Natural killer cell (primary cell): Measurements from ENCODE around the gene TAF1B. TPM values are rescaled to one million over a fixed set of nuclear protein-coding genes. Genes with fewer than 3 reads are reported as not detected.

ENCODE experiments used
- ATAC-seq, 3 donors: fragments of 150-1000 bp in 2 of 3; fragments of 200-7000 bp in 1 of 3; cut with Tn5 transposase; 1 replicate in 1 of 3; 2 replicates in 2 of 3; pipeline ENCODE4 v1.10.0; 2021; ENCODE audit warnings: mild to moderate bottlenecking in 2 of 3, moderate library complexity in 2 of 3
- DNase-seq, 2 donors: peaks; one replicate each; pipeline versions ENCODE4 v3.0.0 to v3.0.0-alpha.2; 2013 to 2021; ENCODE audit warnings: mixed read lengths in 1 of 2
- H3K27ac ChIP-seq: one replicate; pipeline ENCODE4 v1.5.1; 2013; ENCODE audit warnings: mild to moderate bottlenecking, low read length
- H3K27me3 ChIP-seq: one replicate; pipeline ENCODE4 v1.6.1; 2013; ENCODE audit warnings: low read length; ENCODE audit not compliant: control insufficient read depth, insufficient read depth
- H3K36me3 ChIP-seq: one replicate; pipeline ENCODE4 v1.6.1; 2013; ENCODE audit warnings: low read length; ENCODE audit not compliant: control insufficient read depth, insufficient read depth
- H3K4me1 ChIP-seq: one replicate; pipeline ENCODE4 v1.6.1; 2013; ENCODE audit warnings: low read length; ENCODE audit not compliant: control insufficient read depth, insufficient read depth
- H3K4me3 ChIP-seq: one replicate; pipeline ENCODE4 v1.5.1; 2013; ENCODE audit warnings: low read length
- H3K9me3 ChIP-seq: one replicate; pipeline ENCODE4 v1.6.1; 2013; ENCODE audit warnings: low read length; ENCODE audit not compliant: control insufficient read depth, insufficient read depth
- H3K27ac Mint-ChIP-seq, 2 donors: one replicate each; pipeline ENCODE4 v1.8.0; 2022; ENCODE audit warnings: mild to moderate bottlenecking in 2 of 2, mixed read lengths in 2 of 2, moderate library complexity in 1 of 2
- H3K27me3 Mint-ChIP-seq, 2 donors: one replicate each; pipeline ENCODE4 v1.8.0; 2022; ENCODE audit warnings: low read depth in 2 of 2, mixed read lengths in 2 of 2
- H3K36me3 Mint-ChIP-seq: one replicate; pipeline ENCODE4 v1.8.0; 2022; ENCODE audit warnings: mixed read lengths
- H3K4me1 Mint-ChIP-seq, 2 donors: one replicate each; pipeline ENCODE4 v1.8.0; 2022; ENCODE audit warnings: mixed read lengths in 2 of 2
- H3K4me3 Mint-ChIP-seq: one replicate; pipeline ENCODE4 v1.8.0; 2022; ENCODE audit warnings: mild to moderate bottlenecking, moderate library complexity, mixed read lengths
- H3K9me3 Mint-ChIP-seq, 2 donors: one replicate each; pipeline ENCODE4 v1.8.0; 2022; ENCODE audit warnings: mixed read lengths in 2 of 2
- CTCF ChIP-seq: fragments of 200-600 bp; IDR thresholded peaks from one replicate; pipeline ENCODE4 v1.8.0; 2022; ENCODE audit warnings: antibody characterized with exemption
- WGBS: methylation state at CpG from one replicate; pipeline ENCODE4 v1.1.7; 2013; ENCODE audit warnings: missing lambda C conversion rate; ENCODE audit not compliant: insufficient coverage; 5-methylcytosine and 5-hydroxymethylcytosine counted together
- intact Hi-C: fragments of 100-400 bp; cut with micrococcal nuclease; formaldehyde crosslinking; loops from one replicate; pipeline ENCODE4 v1.14.2; 2022
- total RNA-seq, 4 donors: library from RNA; stranded (reverse); fragments of 120-200 nt in 1 of 4; gene quantifications; one replicate each; pipeline versions ENCODE4 v1.2.3 to v1.2.4, GENCODE V29; 2013 to 2022

TAF1B gene
- total RNA-seq, 3 donors from 2014 or later (not counting 1 experiment from before 2014, with no cell fraction given) = 24.8 to 40.8 (median 26.8) TPM

- H3K4me1 Mint-ChIP-seq = peaks cover 10 to 20% of the 10 kb centered on the region in 2 donors
- H3K4me3 Mint-ChIP-seq = no peak overlapping the region
- H3K9me3 Mint-ChIP-seq = no peaks in the 10 kb centered on the region
- Histone ChIP-seq H3K27ac (no peak overlapping the region), H3K4me3 (no peak overlapping the region), H3K4me1 (peaks cover 11% of the 10 kb centered on the region), H3K9me3 (no peaks in the 10 kb centered on the region), H3K36me3 (no peaks in the 10 kb centered on the region), H3K27me3 (no peaks in the 10 kb centered on the region)
- peaks cover 0 to 12% of the 10 kb centered on the region in 2 donors for H3K27me3 Mint-ChIP-seq
- ATAC-seq (no peak), DNase-seq (no peak)
- no peak overlapping the region for H3K27ac Mint-ChIP-seq
- WGBS = 79% methylated on average over 10 of the region's 10 CpGs
- TF ChIP-seq CTCF = no peak
- intact Hi-C loops = loop anchor here (10.0 kb wide), 1 partner anchor 622 kb away; no protein-coding TSS in a partner anchor
- H3K36me3 Mint-ChIP-seq = no peaks in the 10 kb centered on the region
These were observed 30.3 kb upstream of the TAF1B start for GRCh38 chr2:9812945-9813311.

DNA sequence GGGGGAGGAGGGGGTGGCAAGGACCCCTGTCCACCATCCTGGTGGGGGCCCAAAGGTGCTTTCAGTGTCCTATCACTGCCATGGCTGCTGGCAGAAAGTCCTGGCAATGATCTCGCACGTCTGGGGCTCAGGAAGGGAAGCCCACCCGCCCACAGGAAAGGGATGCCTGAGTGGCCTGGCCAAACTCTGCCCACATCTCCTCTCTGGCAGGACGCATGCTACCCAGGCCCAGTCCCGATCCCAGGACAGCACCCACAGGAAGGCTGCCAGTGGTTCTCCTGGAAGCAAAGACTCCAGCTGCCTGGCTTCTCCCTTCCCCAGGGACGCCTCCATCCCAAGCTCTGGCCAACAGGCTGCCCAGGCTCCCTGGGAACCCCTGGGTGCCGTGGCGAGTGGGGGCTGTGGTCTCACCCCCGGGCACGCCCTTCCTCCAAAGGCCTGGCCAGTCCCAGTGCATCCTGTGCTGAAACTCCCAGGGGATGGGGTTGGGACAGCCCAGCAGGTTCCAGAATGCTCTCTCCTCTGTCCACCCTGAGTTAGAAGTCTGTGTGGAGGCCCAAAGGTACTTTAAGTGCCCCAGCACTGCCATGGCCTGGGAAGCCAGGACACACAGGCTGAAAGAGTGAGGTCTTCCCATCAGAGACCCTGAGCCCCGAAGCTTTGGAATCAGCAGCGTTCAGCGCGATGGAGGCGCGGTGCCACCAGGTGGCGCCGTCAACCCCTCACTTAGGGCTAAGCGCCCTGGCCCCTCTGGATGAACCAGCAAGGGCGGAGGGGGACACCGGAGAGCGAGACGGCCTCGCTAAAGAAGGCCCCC, 29.8 kb upstream of the TAF1B start:
- Mint-ChIP-seq H3K9me3 (no peaks in the 10 kb centered on the region), H3K4me1 (peaks cover 10 to 20% of the 10 kb centered on the region in 2 donors), H3K4me3 (no peak overlapping the region), H3K36me3 (no peaks in the 10 kb centered on the region), H3K27ac (no peak overlapping the region), H3K27me3 (peaks cover 0 to 9% of the 10 kb centered on the region in 2 donors)
- H3K9me3 ChIP-seq = no peaks in the 10 kb centered on the region
- no peak overlapping the region for H3K4me3 ChIP-seq
- ATAC-seq (peak; percentile 73 to 98 (median 95)), DNase-seq (peak; percentile 66 to 82)
- H3K27me3 ChIP-seq = no peaks in the 10 kb centered on the region
- peaks cover 11% of the 10 kb centered on the region for H3K4me1 ChIP-seq
- TF ChIP-seq CTCF = peak; percentile 91
- no peaks in the 10 kb centered on the region for H3K36me3 ChIP-seq
- 15% methylated on average over 24 of the region's 24 CpGs for WGBS
- intact Hi-C loops = loop anchor here (1.0 to 10.0 kb wide), 2 partner anchors 235 to 621 kb away; no protein-coding TSS in a partner anchor
- no peak overlapping the region for H3K27ac ChIP-seq

DNA sequence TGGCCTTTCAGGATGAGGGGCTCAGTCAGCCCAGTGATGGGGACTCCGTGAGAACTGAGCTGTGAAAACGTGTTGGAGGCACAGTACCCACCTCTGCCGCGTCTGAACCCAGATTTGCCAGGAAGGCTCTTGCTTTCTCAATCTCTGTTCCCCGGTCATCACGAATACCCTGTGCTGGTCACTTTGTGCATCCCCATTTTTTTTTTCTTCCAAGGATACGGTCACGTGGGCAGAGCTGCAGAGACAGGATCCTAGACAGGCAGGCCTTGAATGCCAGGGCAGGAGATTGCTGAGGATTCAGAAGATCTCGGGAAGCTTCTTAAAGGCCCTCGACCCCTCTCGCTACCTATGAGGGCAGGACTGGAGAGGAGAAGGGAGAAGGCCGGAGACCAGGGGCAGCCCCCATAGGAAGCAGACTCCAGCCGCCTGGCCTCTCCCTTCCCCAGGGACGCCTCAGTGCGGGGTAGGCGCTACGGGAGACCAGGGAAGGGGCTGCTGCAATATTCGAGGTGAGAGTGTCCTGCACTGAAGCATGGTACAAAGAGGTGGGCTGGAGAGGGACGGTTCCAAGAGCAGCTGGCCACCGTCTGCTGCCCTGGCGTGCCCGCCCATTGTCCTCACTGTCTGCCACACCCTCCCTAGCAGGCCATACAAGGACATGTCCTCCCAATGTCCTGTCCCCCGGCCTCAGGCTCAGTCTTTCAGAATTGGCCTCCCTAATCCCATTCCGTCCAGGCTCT, 29.0 kb upstream of the TAF1B start:
- intact Hi-C loops = loop anchor here (1.0 to 10.0 kb wide), 2 partner anchors 234 to 621 kb away; no protein-coding TSS in a partner anchor
- peak; percentile 41 for TF ChIP-seq CTCF
- no peaks in the 10 kb centered on the region for H3K9me3 ChIP-seq
- H3K27ac Mint-ChIP-seq = no peak overlapping the region
- no peak overlapping the region for H3K4me3 Mint-ChIP-seq
- peaks cover 11% of the 10 kb centered on the region for H3K4me1 ChIP-seq
- no peaks in the 10 kb centered on the region for H3K36me3 Mint-ChIP-seq
- ATAC-seq (no peak), DNase-seq (no peak)
- peaks cover 0 to 9% of the 10 kb centered on the region in 2 donors for H3K27me3 Mint-ChIP-seq
- H3K9me3 Mint-ChIP-seq = no peaks in the 10 kb centered on the region
- H3K27me3 ChIP-seq = no peaks in the 10 kb centered on the region
- H3K27ac ChIP-seq = no peak overlapping the region
- H3K4me3 ChIP-seq = no peak overlapping the region
- 77% methylated on average over 24 of the region's 24 CpGs for whole genome bisulfite sequencing
- H3K36me3 ChIP-seq = no peaks in the 10 kb centered on the region
- H3K4me1 Mint-ChIP-seq = peaks cover 10 to 20% of the 10 kb centered on the region in 2 donors
